HepG2 (cell line): Measurements from ENCODE around the gene SRRM3. TPM values are rescaled to one million over a fixed set of nuclear protein-coding genes. Genes with fewer than 3 reads are reported as not detected.
A peak's percentile ranks its signal among the peaks of the same experiment; 100 is the strongest.

Experiments used
- CCDC6 ChIP-seq: sonication (generic); formaldehyde crosslinking; IDR thresholded peaks from 2 replicates; pipeline ENCODE4 v1.8.1; 2022; ENCODE audit warnings: mild to moderate bottlenecking, missing genetic modification reagents, moderate library complexity
- E2F2 ChIP-seq: sonication (generic); formaldehyde crosslinking; IDR thresholded peaks from 2 replicates; pipeline ENCODE4 v1.4.0; 2020; ENCODE audit warnings: missing genetic modification reagents, borderline replicate concordance
- IKZF4 ChIP-seq: sonication (generic); formaldehyde crosslinking; IDR thresholded peaks from 2 replicates; pipeline ENCODE4 v1.5.1; 2020; ENCODE audit warnings: borderline replicate concordance, mild to moderate bottlenecking, low read depth, missing genetic modification reagents; ENCODE audit errors: not compliant biosample characterization
- IRF2 ChIP-seq: IDR thresholded peaks from 2 replicates; pipeline ENCODE4 v1.6.1; 2018; ENCODE audit warnings: missing genetic modification reagents, missing compliant biosample characterization
- KLF15 ChIP-seq: sonication (generic); formaldehyde crosslinking; IDR thresholded peaks from 2 replicates; pipeline ENCODE4 v1.8.1; 2023; ENCODE audit warnings: borderline replicate concordance, mild to moderate bottlenecking, inconsistent platforms, missing genetic modification reagents, mixed read lengths
- MED1 ChIP-seq: sonication (generic); formaldehyde crosslinking; IDR thresholded peaks from 2 replicates; pipeline ENCODE4 v1.4.0; 2020; ENCODE audit warnings: missing genetic modification reagents
- MYC ChIP-seq: sonication (generic); formaldehyde crosslinking; IDR thresholded peaks from 2 replicates; pipeline ENCODE4 v1.9.0; 2021; ENCODE audit warnings: missing genetic modification reagents, borderline replicate concordance
- POLR2A ChIP-seq, 2 experiments: IDR thresholded peaks; 2 replicates each; pipeline ENCODE4 v1.6.1; 2011; ENCODE audit warnings: low read depth in 2 of 2, low read length in 2 of 2, mild to moderate bottlenecking in 1 of 2, moderate library complexity in 1 of 2; ENCODE audit not compliant: insufficient read depth in 1 of 2
- SMAD1 ChIP-seq: sonication (generic); formaldehyde crosslinking; IDR thresholded peaks from 2 replicates; pipeline ENCODE4 v1.4.0; 2020; ENCODE audit warnings: missing genetic modification reagents, low read depth, mild to moderate bottlenecking, borderline replicate concordance
- SOX5 ChIP-seq: IDR thresholded peaks from 2 replicates; pipeline ENCODE4 v1.6.1; 2016; ENCODE audit warnings: borderline replicate concordance
- TGIF2 ChIP-seq: IDR thresholded peaks from 2 replicates; pipeline ENCODE4 v1.6.1; 2016; ENCODE audit warnings: control low read depth, missing compliant biosample characterization
- ZNF17 ChIP-seq: sonication (generic); formaldehyde crosslinking; IDR thresholded peaks from 2 replicates; pipeline ENCODE4 v1.5.0; 2020; ENCODE audit warnings: mild to moderate bottlenecking, missing genetic modification reagents
- ZNF235 ChIP-seq: sonication (generic); formaldehyde crosslinking; IDR thresholded peaks from 2 replicates; pipeline ENCODE4 v1.8.1; 2023; ENCODE audit warnings: mild to moderate bottlenecking, missing genetic modification reagents, borderline replicate concordance
- ZNF264 ChIP-seq: sonication (generic); formaldehyde crosslinking; IDR thresholded peaks from 2 replicates; pipeline ENCODE4 v1.4.0; 2020; ENCODE audit warnings: missing genetic modification reagents
- ZNF3 ChIP-seq: IDR thresholded peaks from 2 replicates; pipeline ENCODE4 v1.7.0; 2017; ENCODE audit warnings: inconsistent platforms
- ZNF30 ChIP-seq: sonication (generic); formaldehyde crosslinking; IDR thresholded peaks from 2 replicates; pipeline ENCODE4 v1.5.0; 2020; ENCODE audit warnings: mild to moderate bottlenecking, missing genetic modification reagents
- ZNF350 ChIP-seq: sonication (generic); formaldehyde crosslinking; IDR thresholded peaks from 2 replicates; pipeline ENCODE4 v1.4.0; 2020; ENCODE audit warnings: mild to moderate bottlenecking, low read depth, missing genetic modification reagents, borderline replicate concordance
- ZNF441 ChIP-seq: sonication (generic); formaldehyde crosslinking; IDR thresholded peaks from 2 replicates; pipeline ENCODE4 v1.7.0; 2021; ENCODE audit warnings: missing genetic modification reagents, borderline replicate concordance
- ZNF740 ChIP-seq: sonication (generic); formaldehyde crosslinking; IDR thresholded peaks from 2 replicates; pipeline ENCODE4 v1.4.0; 2020; ENCODE audit warnings: missing genetic modification reagents
- ZNF768 ChIP-seq: sonication (generic); formaldehyde crosslinking; IDR thresholded peaks from 2 replicates; pipeline ENCODE4 v1.4.0; 2020; ENCODE audit warnings: missing genetic modification reagents
- ZNF772 ChIP-seq: sonication (generic); formaldehyde crosslinking; IDR thresholded peaks from 2 replicates; pipeline ENCODE4 v1.5.0; 2020; ENCODE audit warnings: mild to moderate bottlenecking, missing genetic modification reagents
- polyA plus RNA-seq, 8 experiments: library from polyadenylated mRNA; depleted of rRNA in 3 of 8; stranded (reverse) in 7 of 8; unstranded in 1 of 8; fragments of >200 nt; fragmentation: Illumina TruSeq in 4 of 8; extraction: Trizol in 4 of 8; gene quantifications; 2 replicates each; pipeline versions ENCODE4 v1.2.1 to v1.2.3, GENCODE V29; 2011 to 2016; ENCODE audit warnings: low read depth in 4 of 8, missing spikeins in 1 of 8, mixed read lengths in 1 of 8; ENCODE audit not compliant: insufficient read depth in 1 of 8
- total RNA-seq, 5 experiments: library from RNA; depleted of rRNA; stranded (reverse); fragments of >200 nt; fragmentation: Illumina TruSeq; extraction: Trizol; gene quantifications; 2 replicates each; pipeline ENCODE4 v1.2.3, GENCODE V29; 2016; ENCODE audit warnings: low read depth in 1 of 5
- TF ChIP-seq, protein P1 (sequence below): fragments of 450-650 bp; IDR thresholded peaks from 2 replicates; pipeline ENCODE4 v1.6.1; 2017
- TF ChIP-seq, protein P2 (sequence below): IDR thresholded peaks from 2 replicates; pipeline ENCODE4 v1.6.1; 2016; ENCODE audit warnings: missing genetic modification reagents, missing compliant biosample characterization
- TF ChIP-seq, protein P3 (sequence below): sonication (generic); formaldehyde crosslinking; conservative IDR thresholded peaks from 2 replicates; pipeline ENCODE4 v1.8.1; 2023; ENCODE audit warnings: missing genetic modification reagents

The SRRM3 gene
- total and polyA plus RNA-seq, 2 of the 13 experiments (the other 11 are each of a cell fraction or from before 2014, with no cell fraction given): 0.13 to 0.54 TPM

DNA sequence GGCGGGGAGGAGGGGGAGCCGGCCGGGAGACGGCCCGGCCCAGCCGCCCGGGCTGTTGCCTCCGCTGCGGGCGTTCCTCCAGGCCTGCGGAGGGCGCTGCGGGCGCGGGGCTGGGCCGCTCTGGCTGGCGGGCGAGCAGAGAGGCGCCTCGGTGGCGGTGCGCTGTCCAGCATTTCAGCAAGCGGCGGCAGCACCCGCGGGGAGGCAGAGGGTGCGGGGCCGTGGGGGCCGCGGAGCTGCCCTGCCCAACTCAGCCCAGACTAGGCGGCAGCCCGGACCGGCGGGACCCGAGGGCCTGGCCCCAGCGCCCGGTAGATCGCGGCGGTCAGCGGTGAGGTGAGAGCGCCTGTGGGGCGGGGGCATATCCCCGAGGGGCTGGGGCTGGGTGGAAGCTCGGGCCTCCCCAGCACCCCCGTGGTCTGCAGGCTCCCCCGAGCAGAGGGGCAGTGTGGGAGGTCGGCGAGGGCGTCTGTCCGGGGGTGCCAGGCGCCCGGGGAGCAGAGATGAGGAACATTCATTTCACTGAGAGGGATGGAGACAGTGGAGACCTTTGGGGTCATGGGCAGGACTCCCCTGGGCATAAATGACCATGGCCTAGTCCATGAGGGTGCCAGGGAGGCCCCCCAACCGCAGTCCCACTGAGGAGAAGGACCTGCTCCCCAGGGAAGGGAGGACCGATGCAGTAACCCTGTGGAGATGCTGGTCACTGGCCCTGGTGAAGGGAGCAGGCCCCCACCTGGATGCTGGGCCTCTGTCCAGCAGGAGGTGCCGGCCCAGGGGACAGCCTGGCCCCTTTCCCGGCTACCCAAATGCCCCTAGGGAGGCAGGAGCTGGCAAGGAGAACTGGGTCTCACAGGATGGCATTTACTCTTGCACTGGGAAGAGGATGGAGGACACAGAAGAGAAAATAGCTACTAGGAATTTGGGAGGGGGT lies at the start of gene SRRM3 (continued):
- TF ChIP-seq E2F2 (CRISPR knock-in tag): peak; percentile 85; the same call in 1 of the 2 replicates
- no peak for TF ChIP-seq POLR2A (IDR thresholded peaks at IDR 0.05; ENCODE audit: insufficient read depth in 1 of 2, low read depth in 2 of 2, low read length in 2 of 2)
- no peak; the same call in 1 of the 2 replicates for TF ChIP-seq ZNF3 (CRISPR knock-in tag)
- TF ChIP-seq, protein P1, sequence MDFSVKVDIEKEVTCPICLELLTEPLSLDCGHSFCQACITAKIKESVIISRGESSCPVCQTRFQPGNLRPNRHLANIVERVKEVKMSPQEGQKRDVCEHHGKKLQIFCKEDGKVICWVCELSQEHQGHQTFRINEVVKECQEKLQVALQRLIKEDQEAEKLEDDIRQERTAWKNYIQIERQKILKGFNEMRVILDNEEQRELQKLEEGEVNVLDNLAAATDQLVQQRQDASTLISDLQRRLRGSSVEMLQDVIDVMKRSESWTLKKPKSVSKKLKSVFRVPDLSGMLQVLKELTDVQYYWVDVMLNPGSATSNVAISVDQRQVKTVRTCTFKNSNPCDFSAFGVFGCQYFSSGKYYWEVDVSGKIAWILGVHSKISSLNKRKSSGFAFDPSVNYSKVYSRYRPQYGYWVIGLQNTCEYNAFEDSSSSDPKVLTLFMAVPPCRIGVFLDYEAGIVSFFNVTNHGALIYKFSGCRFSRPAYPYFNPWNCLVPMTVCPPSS: no peak
- peak; percentile 84 for TF ChIP-seq MED1 (CRISPR knock-in tag)
- peak; percentile 27; the same call in 1 of the 2 replicates for TF ChIP-seq ZNF264 (CRISPR knock-in tag)
- peak; percentile 88; the same call in 1 of the 2 replicates for TF ChIP-seq ZNF17 (CRISPR knock-in tag)
- TF ChIP-seq MYC (CRISPR knock-in tag): peak; percentile 70; the same call in 1 of the 2 replicates
- peak; percentile 99 for TF ChIP-seq IKZF4 (CRISPR knock-in tag)
- peak; percentile 99 for TF ChIP-seq ZNF235 (CRISPR knock-in tag)
- TF ChIP-seq CCDC6 (CRISPR knock-in tag): peak; percentile 98
- TF ChIP-seq, protein P2, sequence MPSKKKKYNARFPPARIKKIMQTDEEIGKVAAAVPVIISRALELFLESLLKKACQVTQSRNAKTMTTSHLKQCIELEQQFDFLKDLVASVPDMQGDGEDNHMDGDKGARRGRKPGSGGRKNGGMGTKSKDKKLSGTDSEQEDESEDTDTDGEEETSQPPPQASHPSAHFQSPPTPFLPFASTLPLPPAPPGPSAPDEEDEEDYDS (CRISPR knock-in tag): peak; percentile 56; the same call in 1 of the 2 replicates
- TF ChIP-seq SOX5 (CRISPR knock-in tag): peak; percentile 74
- TF ChIP-seq SMAD1 (CRISPR knock-in tag): no peak
- TF ChIP-seq ZNF772: peak; percentile 98
- TF ChIP-seq ZNF30 (CRISPR knock-in tag): peak; percentile 92
- TF ChIP-seq, protein P3, sequence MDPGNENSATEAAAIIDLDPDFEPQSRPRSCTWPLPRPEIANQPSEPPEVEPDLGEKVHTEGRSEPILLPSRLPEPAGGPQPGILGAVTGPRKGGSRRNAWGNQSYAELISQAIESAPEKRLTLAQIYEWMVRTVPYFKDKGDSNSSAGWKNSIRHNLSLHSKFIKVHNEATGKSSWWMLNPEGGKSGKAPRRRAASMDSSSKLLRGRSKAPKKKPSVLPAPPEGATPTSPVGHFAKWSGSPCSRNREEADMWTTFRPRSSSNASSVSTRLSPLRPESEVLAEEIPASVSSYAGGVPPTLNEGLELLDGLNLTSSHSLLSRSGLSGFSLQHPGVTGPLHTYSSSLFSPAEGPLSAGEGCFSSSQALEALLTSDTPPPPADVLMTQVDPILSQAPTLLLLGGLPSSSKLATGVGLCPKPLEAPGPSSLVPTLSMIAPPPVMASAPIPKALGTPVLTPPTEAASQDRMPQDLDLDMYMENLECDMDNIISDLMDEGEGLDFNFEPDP (CRISPR knock-in tag): 0 out of 2 replicates have a peak, but pooled peaks have one; percentile 86
- peak; percentile 95 for TF ChIP-seq ZNF441
- peak; percentile 54; the same call in 1 of the 2 replicates for TF ChIP-seq ZNF350 (CRISPR knock-in tag)
- TF ChIP-seq TGIF2: peak; percentile 86
- peak; percentile 89 for TF ChIP-seq ZNF768 (CRISPR knock-in tag)
- TF ChIP-seq ZNF740 (CRISPR knock-in tag): peak; percentile 72; the same call in 1 of the 2 replicates
- 0 out of 2 replicates have a peak, but pooled peaks have one; percentile 52 for TF ChIP-seq KLF15
- peak; percentile 80; the same call in 1 of the 2 replicates for TF ChIP-seq IRF2
